ENCODE data around the gene SLC6A6. TPM values are rescaled to one million over a fixed set of nuclear protein-coding genes. Genes with fewer than 3 reads are reported as not detected.

The SLC6A6 gene
- total and polyA plus RNA-seq, 10 of the 15 experiments (the other 5 are each of a cell fraction or from before 2014, with no cell fraction given) = 5.6 to 47.0 (median 20.2) TPM

GRCh38 chr3:14516738-14517345 is 114.4 kb downstream of the SLC6A6 start:
- Histone ChIP-seq H3K9ac (ENCODE audit: control insufficient read depth, insufficient read depth, low read length) (no peak overlapping the region), H3K27ac (ENCODE audit: control insufficient read depth, insufficient read depth) (no peak overlapping the region), H3K4me3 (no peak overlapping the region), H3K4me2 (ENCODE audit: control insufficient read depth, insufficient read depth) (no peak overlapping the region), H3K36me3 (ENCODE audit: control insufficient read depth in 2 of 2, insufficient read depth in 2 of 2, low read length in 1 of 2) (no peaks in the 10 kb centered on the region), H3K9me3 (replicated peaks; ENCODE audit: control insufficient read depth, insufficient read depth, low read length) (no peaks in the 10 kb centered on the region), H3K27me3 (replicated peaks in 1 of 2; ENCODE audit: control insufficient read depth in 2 of 2, insufficient read depth in 2 of 2, low read length in 1 of 2) (no peaks in the 10 kb centered on the region; a peak in 2 of 4 replicates), H3K4me1 (ENCODE audit: control insufficient read depth, insufficient read depth, low read length) (no peaks in the 10 kb centered on the region), H4K20me1 (ENCODE audit: control insufficient read depth, insufficient read depth) (no peaks in the 10 kb centered on the region), H3K79me2 (ENCODE audit: control insufficient read depth, insufficient read depth, low read length) (no peaks in the 10 kb centered on the region), H2AFZ (ENCODE audit: control insufficient read depth, low read depth, low read length) (no peak overlapping the region)
- no TSS peak for BruUV-seq (replicated peaks)
- CTCF ChIA-PET = no interaction called here
- intact Hi-C loops (cut with micrococcal nuclease; ENCODE audit: unreplicated experiment) (no loop called here), in situ Hi-C loops (cut with MboI) (no loop called here)
- FAIRE-seq (no peak), ATAC-seq (no peak), DNase-seq (ENCODE audit: low read depth, low spot score) (no peak)
- RAD21 ChIA-PET (ENCODE audit: unreplicated experiment) = no interaction called here
- TF ChIP-seq RUNX3 (IDR thresholded peaks at IDR 0.05; ENCODE audit: low read length) (peak; percentile 23; the same call in 1 of the 2 replicates), YY1 (IDR thresholded peaks at IDR 0.05; ENCODE audit: low read depth, low read length) (no peak)
- WGBS (ENCODE audit: insufficient coverage, insufficient replicate concordance, low lambda C conversion rate, missing lambda C conversion rate) = 24% methylated on average over 13 of the region's 13 CpGs
- POLR2A ChIA-PET = interaction anchor here (0.7 kb wide), 1 partner anchor 1505 kb away, joined by 3 read pairs; no protein-coding TSS in a partner anchor
- SMC1A ChIA-PET (ENCODE audit: uncharacterized antibody, unreplicated experiment) = no interaction called here

- CTCF ChIA-PET = interaction anchor here (1.3 kb wide), 1 partner anchor 263 kb away, joined by 4 read pairs; no protein-coding TSS in a partner anchor
- in situ Hi-C loops (cut with MboI) = no loop called here
- H3K9ac ChIP-seq (ENCODE audit: control insufficient read depth, insufficient read depth, low read length) = no peak overlapping the region
- no peak for TF ChIP-seq SMARCA5 (IDR thresholded peaks at IDR 0.05)
- no peak for TF ChIP-seq NKRF (conservative IDR thresholded peaks at IDR 0.05)
- no peak for TF ChIP-seq ZBTB40 (IDR thresholded peaks at IDR 0.05; ENCODE audit: borderline replicate concordance)
- TF ChIP-seq IKZF2 (IDR thresholded peaks at IDR 0.05) = no peak
- no peak for TF ChIP-seq HCFC1 (IDR thresholded peaks at IDR 0.05; ENCODE audit: low read length)
Observed at GRCh38 chr3:14517601-14518431, 115.4 kb downstream of the SLC6A6 start.

More at GRCh38 chr3:14517601-14518431, 115.4 kb downstream of the SLC6A6 start:
- Histone ChIP-seq H2AFZ (ENCODE audit: control insufficient read depth, low read depth, low read length) (no peak overlapping the region), H3K4me1 (ENCODE audit: control insufficient read depth, insufficient read depth, low read length) (no peaks in the 10 kb centered on the region), H4K20me1 (ENCODE audit: control insufficient read depth, insufficient read depth) (no peaks in the 10 kb centered on the region), H3K79me2 (ENCODE audit: control insufficient read depth, insufficient read depth, low read length) (no peaks in the 10 kb centered on the region), H3K9me3 (replicated peaks; ENCODE audit: control insufficient read depth, insufficient read depth, low read length) (no peaks in the 10 kb centered on the region), H3K4me3 (no peak overlapping the region), H3K27me3 (replicated peaks in 1 of 2; ENCODE audit: control insufficient read depth in 2 of 2, insufficient read depth in 2 of 2, low read length in 1 of 2) (peaks cover 0 to 2% of the 10 kb centered on the region in 2 experiments; a peak in 2 of 4 replicates), H3K4me2 (ENCODE audit: control insufficient read depth, insufficient read depth) (no peak overlapping the region), H3K27ac (ENCODE audit: control insufficient read depth, insufficient read depth) (no peak overlapping the region), H3K36me3 (ENCODE audit: control insufficient read depth in 2 of 2, insufficient read depth in 2 of 2, low read length in 1 of 2) (no peaks in the 10 kb centered on the region)
- DNase-seq (ENCODE audit: low read depth, low spot score) (no peak), ATAC-seq (no peak), FAIRE-seq (no peak)
- BruUV-seq (replicated peaks) = no TSS peak
- ChIA-PET SMC1A (ENCODE audit: uncharacterized antibody, unreplicated experiment) (no interaction called here), RAD21 (ENCODE audit: unreplicated experiment) (no interaction called here), POLR2A (no interaction called here)
- intact Hi-C loops (cut with micrococcal nuclease; ENCODE audit: unreplicated experiment) = no loop called here
- WGBS (ENCODE audit: insufficient coverage, insufficient replicate concordance, low lambda C conversion rate, missing lambda C conversion rate) = 24% methylated on average over 22 of the region's 22 CpGs

All from GM12878 (cell line).